HL-60/S4 treated with phorbol 12-myristate 13-acetate at 8.2 ng/mL for 4 days and 3 days (cell line): ENCODE results near the gene KCNJ5.
"Not testable (repeated sequence)": the region's sequence is repeated elsewhere in the genome, so short reads cannot be mapped to it uniquely, and the experiment has no call there.

Source experiments
- in situ Hi-C: fragments of 300-500 bp; cut with MboI; formaldehyde crosslinking; loops from 2 replicates; pipeline ENCODE4 v1.15.0; 2022; ENCODE audit warnings: low sequenced_read_pairs

KCNJ5 gene

GRCh38 chr11:128909438-128910125, 18.4 kb downstream of the KCNJ5 start:
- in situ Hi-C loops = no loop called here

- in situ Hi-C loops = no loop called here
Measured at GRCh38 chr11:128910576-128910975, 19.4 kb downstream of the KCNJ5 start.

- in situ Hi-C loops = no loop called here
Measured at GRCh38 chr11:128911239-128911638, 20.1 kb downstream of the KCNJ5 start.

- in situ Hi-C loops = no loop called here
Measured at GRCh38 chr11:128911701-128912100, 20.5 kb downstream of the KCNJ5 start.

GRCh38 chr11:128913806-128914205, 22.6 kb downstream of the KCNJ5 start:
- in situ Hi-C loops = no loop called here

- in situ Hi-C loops = no loop called here
Measured at GRCh38 chr11:128914216-128915148, 23.3 kb downstream of the KCNJ5 start.

- in situ Hi-C loops = no loop called here
Measured at GRCh38 chr11:128915149-128915521, 24.0 kb downstream of the KCNJ5 start.

- in situ Hi-C loops = no loop called here
Measured at GRCh38 chr11:128916037-128916572, 24.9 kb downstream of the KCNJ5 start.

- in situ Hi-C loops = no loop called here
Measured at GRCh38 chr11:128916681-128917080, 25.5 kb downstream of the KCNJ5 start.

GRCh38 chr11:128917144-128917724, 26.1 kb downstream of the KCNJ5 start:
- in situ Hi-C loops = no loop called here

- in situ Hi-C loops = no loop called here
Measured at GRCh38 chr11:128919216-128919615, 28.1 kb downstream of the KCNJ5 start.

- in situ Hi-C loops = not testable (repeated sequence)
Measured at GRCh38 chr11:128919635-128920034, 28.5 kb downstream of the KCNJ5 start.

- in situ Hi-C loops = no loop called here
Measured at GRCh38 chr11:128920666-128921065, 29.5 kb downstream of the KCNJ5 start.

GRCh38 chr11:128921793-128922192, 30.6 kb downstream of the KCNJ5 start:
- in situ Hi-C loops = no loop called here

GRCh38 chr11:128924104-128924503, 32.9 kb downstream of the KCNJ5 start:
- in situ Hi-C loops = no loop called here

- in situ Hi-C loops = no loop called here
Measured at GRCh38 chr11:128924510-128925249, 33.5 kb downstream of the KCNJ5 start.

- in situ Hi-C loops = no loop called here
Measured at GRCh38 chr11:128925250-128925600, 34.1 kb downstream of the KCNJ5 start.

- in situ Hi-C loops = no loop called here
Measured at GRCh38 chr11:128926000-128926399, 34.8 kb downstream of the KCNJ5 start.

- in situ Hi-C loops = no loop called here
Measured at GRCh38 chr11:128926437-128927107, 35.4 kb downstream of the KCNJ5 start.

GRCh38 chr11:128927108-128927461, 35.9 kb downstream of the KCNJ5 start:
- in situ Hi-C loops = no loop called here
